ENCODE data around the gene ADORA1. TPM values are rescaled to one million over a fixed set of nuclear protein-coding genes. Genes with fewer than 3 reads are reported as not detected.

The ADORA1 gene
- 0.19 TPM in 1 of 2 replicates, not detected in the other for total RNA-seq

DNA sequence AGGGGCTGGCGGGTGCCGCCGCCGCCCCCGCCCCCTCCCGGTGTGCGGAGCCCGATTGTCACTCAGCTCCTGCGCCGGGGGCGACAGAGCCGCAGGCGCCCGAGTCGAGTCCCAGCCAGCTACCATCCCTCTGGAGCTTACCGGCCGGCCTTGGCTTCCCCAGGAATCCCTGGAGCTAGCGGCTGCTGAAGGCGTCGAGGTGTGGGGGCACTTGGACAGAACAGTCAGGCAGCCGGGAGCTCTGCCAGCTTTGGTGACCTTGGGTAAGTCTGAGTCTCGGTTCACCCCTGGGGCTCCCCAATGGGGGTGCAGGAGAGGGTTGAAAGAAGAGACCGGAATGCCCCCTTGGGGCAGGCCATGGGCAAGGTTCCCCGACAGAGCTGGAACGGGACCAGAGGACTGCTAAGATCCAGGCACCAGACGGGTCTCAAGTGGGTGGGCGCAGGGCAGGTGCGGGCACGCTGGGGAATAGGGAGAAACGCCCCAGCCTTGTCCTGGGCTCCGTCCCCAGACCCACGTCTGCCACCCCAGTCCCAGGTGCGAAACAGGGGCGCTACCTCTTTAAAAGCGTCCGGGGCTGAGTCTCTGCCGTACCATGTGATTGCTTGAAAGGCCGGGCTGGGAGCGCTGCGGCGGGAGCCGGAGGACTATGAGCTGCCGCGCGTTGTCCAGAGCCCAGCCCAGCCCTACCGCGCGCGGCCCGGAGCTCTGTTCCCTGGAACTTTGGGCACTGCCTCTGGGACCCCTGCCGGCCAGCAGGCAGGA is at the start of gene ADORA1:
Gene ADORA1 (plus strand): TSS at position 61 of the 765 bp plus-strand sequence. CDS start 1,116 bp downstream, outside the sequence.
- DNase-seq, result peak; percentile 17

GRCh38 chr1:203077956-203078355 is 49.6 kb upstream of the ADORA1 start:
- no peak for DNase-seq

- no peak for DNase-seq
Measured at GRCh38 chr1:203078478-203078877, 49.0 kb upstream of the ADORA1 start.

DNA sequence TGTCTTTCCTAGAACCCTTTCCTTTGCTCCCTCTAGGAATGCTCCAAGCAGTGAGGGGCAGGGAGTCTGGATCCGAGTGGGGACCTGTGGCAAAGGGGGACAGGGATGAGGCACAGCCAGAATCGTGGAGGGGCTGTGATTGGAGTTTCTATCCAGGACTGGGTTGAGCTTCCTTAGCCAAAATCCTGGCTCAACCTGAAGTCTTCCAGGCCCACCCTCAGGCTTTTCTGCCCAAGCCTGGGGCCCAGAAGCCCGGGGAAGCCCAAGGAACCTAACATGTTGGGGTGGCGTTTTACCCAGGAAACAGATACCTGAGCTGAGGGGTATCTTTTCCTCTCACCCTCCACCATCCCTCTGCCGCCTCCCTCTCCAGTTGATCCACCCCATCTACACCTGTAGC is 47.1 kb upstream of the ADORA1 start:
- no peak for DNase-seq

DNA sequence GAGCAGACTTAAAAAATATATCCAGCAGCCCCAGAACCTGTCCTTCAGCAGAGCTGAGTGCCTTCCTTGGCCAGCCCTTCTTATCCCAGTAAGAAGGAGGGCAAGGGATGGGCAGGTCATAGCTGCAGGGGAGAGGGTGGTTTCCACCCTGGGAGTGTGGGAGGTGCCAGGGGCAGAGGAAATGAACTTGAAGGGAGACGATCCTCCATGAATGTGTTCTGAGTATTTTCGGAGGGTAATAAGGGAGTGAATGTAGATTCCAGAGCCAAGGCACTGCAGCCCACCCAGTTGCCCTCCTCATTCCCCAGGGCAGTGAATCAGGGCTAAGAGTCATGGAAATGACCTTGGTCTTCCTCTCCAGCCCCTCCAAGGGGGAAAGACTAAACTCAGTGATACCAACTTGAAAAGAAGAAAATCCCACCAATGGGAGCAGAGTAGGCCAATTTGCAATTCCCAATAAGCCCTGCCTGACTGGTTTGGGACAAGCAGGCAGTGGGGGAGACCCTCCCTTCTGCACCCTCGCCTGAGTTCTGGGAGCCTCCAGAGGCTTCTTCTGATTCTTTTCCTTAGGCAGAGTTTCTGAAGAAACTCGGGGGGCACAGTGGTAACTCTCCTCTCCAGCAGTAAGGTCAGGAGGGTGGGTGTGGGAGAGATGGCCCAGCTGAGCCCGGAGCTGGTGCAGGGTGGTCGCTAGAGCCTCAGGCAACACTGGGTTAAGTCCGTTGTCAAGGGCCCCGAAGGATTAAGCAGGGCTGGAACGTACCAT is 45.9 kb upstream of the ADORA1 start:
- no peak for DNase-seq

- no peak for DNase-seq
Measured at GRCh38 chr1:203082231-203082505, 45.4 kb upstream of the ADORA1 start.

- DNase-seq, result no peak
Measured at GRCh38 chr1:203082571-203083462, 44.7 kb upstream of the ADORA1 start.

- DNase-seq, result no peak
Measured at GRCh38 chr1:203083463-203083921, 44.0 kb upstream of the ADORA1 start.

- DNase-seq, result peak; percentile 17
Measured at GRCh38 chr1:203084588-203085527, 42.7 kb upstream of the ADORA1 start.

DNA sequence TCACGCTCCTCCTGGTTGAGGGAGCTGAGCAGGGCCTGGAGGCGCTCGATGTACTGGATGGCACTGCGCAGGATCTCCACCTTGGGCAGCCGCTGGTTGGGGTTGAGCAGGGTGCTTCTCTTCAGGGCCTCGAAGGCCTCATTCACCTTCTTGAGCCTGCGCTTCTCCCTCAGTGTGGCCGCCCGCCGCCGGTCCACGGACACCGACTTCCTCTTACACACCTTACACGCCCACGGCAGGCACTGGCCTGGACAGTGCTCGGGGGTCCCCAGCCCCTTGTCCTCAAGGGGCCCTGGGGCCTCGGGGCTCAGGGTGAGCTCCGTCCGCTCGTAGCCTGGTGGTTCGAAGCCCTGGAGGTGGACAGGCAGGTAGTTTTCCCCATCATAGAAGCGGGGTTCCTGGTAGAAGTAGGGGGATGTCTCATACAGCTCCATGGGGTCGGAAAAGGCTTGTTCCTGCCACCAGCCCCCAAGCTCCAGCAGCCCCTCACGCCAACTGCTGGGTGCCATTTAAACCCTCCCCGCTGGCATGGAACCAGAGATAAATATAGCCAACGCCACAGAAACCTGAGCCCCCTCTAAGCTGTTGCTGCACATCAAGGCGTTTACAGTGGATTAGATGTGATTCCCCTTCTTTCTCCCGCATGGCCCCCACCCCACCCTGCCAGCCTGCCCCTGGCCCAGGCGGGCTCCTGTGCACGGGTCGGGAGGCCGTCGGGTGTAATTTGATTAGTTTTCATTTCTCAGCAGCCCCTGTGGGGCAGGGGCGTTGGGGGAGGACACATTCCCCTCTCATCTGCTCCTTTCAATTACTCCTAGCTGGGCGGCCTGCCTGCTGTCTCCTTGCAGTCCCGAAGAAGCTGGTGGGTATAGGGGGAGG is 41.8 kb upstream of the ADORA1 start, which contains the start of gene MYOG:
Gene MYOG (minus strand): TSS at position 485 of the 879 bp plus-strand sequence. CDS start 51 bp downstream, at position 434.
- DNase-seq, result no peak

DNA sequence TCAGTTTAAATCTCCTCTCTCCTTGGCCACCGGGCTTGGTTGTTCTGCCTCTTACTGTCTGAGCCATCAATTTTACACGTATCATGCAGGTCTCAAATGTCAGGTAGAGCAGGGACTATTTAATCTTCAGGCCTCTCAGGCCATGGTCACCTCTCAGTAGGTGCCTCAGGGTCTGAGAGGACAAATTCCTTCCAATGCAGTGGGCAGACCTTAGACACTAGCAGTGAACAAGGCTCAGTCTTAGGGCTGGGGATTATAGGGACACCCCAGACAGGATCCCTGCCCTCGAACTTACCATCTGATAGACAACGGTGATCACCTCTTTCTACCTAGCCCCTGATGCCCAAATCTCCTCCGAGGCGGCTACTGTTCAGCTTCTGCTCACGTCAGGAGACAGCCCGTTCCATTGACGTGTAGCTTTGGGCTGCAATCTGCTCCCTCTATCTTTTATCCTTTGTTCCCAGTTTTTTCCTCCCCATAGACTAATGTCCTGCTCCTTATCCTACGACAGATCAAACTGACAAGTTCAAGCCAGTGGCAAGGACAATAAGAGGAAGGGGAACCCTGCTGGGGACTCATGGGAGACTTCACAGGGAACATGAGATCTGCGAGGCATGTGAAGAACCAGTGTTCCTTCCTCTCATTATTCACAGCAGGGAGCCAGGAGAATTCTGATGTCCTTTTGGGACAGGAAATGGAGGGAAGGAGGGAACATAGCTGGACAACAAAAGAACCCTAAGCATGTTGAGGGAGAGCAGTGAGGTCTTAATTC is 40.3 kb upstream of the ADORA1 start:
- no peak for DNase-seq

DNA sequence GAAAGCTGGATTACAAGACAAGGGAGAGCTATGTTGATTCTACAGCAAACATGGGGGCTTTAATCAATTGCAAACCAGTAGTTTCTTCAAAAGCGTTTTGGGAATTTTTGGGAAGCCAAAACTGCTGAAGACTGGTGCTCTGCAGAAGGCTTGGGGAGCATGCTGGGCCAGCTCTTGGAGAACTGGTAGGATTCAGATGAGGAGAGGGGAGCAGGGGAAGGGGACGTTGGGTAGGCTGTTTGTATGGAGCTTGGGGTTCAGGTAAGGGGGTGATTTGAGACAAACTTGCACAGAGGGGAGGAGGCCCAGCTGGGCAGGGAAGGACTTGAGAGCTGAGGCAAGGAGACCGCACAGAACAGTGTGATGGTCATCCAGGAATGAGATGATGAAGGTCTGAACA is 39.1 kb upstream of the ADORA1 start:
- DNase-seq, result no peak

GRCh38 chr1:203089001-203089650 is 38.4 kb upstream of the ADORA1 start:
- DNase-seq, result no peak

- no peak for DNase-seq
Measured at GRCh38 chr1:203089651-203090045, 37.9 kb upstream of the ADORA1 start.

DNA sequence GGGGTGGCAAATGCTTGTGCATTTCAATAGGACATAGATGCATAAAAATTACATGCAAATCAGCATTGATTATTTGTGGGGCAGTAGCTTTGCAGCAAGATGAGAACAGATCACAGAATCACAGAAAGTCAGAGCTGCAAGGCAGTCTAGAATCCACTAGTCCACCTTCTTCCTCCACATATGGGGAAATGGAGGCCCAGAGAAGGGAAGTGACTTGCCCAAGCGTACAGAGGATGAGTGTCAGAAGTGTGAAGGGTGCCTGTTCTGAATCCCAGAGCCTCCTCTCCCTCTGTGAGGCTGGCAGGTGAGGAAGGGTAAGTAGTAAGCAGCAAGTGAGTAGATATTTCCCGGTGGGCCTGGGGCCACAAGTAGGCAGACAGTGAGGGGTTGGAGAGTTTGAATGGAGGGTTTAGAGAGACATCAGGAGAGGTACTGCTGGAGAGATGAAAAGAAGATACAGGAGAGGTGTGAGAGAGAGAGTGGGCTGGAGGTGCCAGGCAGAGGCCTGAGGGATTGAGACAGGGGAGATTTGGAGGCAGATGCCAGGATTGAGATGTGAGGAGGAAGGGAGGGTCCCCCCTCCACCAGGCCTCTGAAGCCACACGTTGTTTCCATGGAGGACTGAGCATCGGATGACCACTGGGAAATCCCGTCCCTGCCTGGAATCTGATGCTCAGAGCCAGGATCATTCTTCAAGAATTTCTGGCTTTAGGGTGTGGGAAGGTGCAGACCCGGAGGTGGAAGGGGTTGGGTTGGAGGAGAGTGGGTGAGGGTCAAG is 36.9 kb upstream of the ADORA1 start:
- no peak for DNase-seq

DNA sequence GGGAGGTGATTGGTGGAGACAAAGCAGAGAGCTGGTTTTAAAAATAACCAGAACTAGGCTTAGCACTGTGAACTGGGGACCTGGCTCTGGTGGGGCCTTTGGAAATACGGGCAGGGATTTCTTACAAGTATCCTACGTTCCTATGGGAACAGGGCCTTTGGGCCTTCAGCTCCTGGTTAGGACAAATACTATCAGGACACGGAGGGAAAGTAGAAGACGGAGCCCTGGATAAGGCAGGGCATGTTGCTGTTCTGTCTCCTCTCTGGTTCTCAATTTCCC is 36.4 kb upstream of the ADORA1 start:
- DNase-seq, result no peak

- DNase-seq, result no peak
Measured at GRCh38 chr1:203091761-203092330, 35.7 kb upstream of the ADORA1 start.

GRCh38 chr1:203093754-203094410 is 33.6 kb upstream of the ADORA1 start:
- DNase-seq, result no peak
